BE2C (cell line): ENCODE measurements around the gene KRT38.

Source experiments
- DNase-seq: peaks from one replicate; pipeline ENCODE4 v3.0.0-alpha.2; 2020
- H3K27me3 ChIP-seq: fragments of 250-450 bp; sonication (Bioruptor Pico); 2 replicates; pipeline ENCODE4 v1.5.1; 2020; ENCODE audit warnings: mild to moderate bottlenecking
- H3K36me3 ChIP-seq: fragments of 250-450 bp; sonication (Bioruptor Pico); 2 replicates; pipeline ENCODE4 v1.5.1; 2020; ENCODE audit warnings: mild to moderate bottlenecking
- H3K4me1 ChIP-seq: fragments of 250-450 bp; sonication (Bioruptor Pico); 2 replicates; pipeline ENCODE4 v1.5.1; 2020
- H3K4me3 ChIP-seq: 2 replicates; pipeline ENCODE4 v1.5.1; 2011; ENCODE audit warnings: low read depth, low read length
- H3K9me3 ChIP-seq: fragments of 250-450 bp; sonication (Bioruptor Pico); 2 replicates; pipeline ENCODE4 v1.5.1; 2020
- TF ChIP-seq, protein P1 (sequence below): IDR thresholded peaks from 2 replicates; pipeline ENCODE4 v1.5.1; 2012; ENCODE audit warnings: mild to moderate bottlenecking, low read depth, low read length

The KRT38 gene

DNA sequence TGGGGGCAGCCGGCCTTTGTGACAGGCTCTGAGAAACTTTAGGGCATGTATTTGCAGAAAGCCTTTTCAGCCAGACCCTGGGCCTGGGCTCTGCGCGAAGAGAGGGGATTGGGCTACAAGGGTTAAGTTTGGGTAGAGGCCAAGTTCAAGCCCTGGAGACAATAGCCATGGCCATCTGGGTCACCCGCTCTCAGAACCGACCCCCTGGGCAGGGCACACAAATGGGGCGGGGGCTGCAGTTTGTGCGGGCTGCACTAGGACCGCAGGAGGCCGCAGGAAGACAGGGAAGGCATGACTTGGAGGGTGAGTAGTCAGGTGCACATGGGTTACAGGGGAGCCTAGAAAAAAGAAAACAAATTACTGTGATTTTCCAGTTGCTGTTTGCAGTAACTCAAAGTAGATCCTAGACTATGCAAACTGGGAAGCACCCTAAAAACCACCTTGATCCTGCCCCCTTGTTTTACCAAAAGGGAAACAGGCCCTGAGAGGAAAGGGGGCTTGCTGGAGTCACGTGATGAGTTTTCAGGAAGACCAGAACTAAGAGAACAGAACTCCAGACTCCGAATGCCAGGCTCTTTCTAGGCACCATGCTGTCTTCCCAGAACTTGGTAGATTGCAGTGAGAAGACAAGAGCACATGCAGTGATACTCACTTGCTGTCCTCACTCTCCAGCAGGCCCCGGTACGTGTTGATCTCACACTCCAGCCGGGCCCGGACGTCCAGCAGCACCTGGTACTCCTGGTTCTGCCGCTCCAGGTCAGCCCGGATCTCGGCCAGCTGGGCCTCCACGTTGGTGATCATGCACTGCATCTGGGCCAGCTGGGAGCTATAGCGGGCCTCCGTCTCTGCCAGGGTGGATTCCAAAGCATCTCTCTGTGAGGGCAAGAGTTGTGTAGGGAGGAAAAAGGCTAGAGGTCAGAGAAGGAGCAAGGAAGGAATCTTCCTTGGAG, 36.4 kb upstream of the KRT38 start:
- no peak for DNase-seq
- Histone ChIP-seq H3K36me3 (no peaks in the 10 kb centered on the region), H3K4me3 (no peak overlapping the region), H3K9me3 (no peaks in the 10 kb centered on the region), H3K27me3 (no peaks in the 10 kb centered on the region), H3K4me1 (no peaks in the 10 kb centered on the region)
- TF ChIP-seq, protein P1, sequence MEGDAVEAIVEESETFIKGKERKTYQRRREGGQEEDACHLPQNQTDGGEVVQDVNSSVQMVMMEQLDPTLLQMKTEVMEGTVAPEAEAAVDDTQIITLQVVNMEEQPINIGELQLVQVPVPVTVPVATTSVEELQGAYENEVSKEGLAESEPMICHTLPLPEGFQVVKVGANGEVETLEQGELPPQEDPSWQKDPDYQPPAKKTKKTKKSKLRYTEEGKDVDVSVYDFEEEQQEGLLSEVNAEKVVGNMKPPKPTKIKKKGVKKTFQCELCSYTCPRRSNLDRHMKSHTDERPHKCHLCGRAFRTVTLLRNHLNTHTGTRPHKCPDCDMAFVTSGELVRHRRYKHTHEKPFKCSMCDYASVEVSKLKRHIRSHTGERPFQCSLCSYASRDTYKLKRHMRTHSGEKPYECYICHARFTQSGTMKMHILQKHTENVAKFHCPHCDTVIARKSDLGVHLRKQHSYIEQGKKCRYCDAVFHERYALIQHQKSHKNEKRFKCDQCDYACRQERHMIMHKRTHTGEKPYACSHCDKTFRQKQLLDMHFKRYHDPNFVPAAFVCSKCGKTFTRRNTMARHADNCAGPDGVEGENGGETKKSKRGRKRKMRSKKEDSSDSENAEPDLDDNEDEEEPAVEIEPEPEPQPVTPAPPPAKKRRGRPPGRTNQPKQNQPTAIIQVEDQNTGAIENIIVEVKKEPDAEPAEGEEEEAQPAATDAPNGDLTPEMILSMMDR, result no peak

DNA sequence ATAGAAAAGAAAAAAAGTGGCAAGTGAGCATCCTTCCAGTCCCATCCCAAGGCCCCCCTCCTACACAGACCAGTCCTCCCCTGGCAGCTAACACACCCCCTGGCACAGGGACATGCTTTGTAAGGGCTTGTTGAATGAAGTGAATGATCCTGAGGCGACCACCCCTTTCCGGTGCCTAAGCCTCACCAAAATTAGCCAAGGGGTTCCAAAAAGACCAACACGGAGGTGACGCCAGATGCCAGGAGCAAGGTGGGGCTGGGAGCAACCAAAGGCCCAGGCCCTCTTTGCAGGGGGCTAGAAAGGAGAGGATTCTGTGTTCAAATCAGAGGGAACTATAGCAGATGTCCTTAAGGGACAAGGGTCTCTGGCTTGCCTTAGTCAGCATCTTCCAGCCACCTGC, 34.6 kb upstream of the KRT38 start:
- Histone ChIP-seq H3K36me3 (no peaks in the 10 kb centered on the region), H3K9me3 (no peaks in the 10 kb centered on the region), H3K27me3 (no peaks in the 10 kb centered on the region), H3K4me3 (no peak overlapping the region), H3K4me1 (no peaks in the 10 kb centered on the region)
- TF ChIP-seq, protein P1, result no peak
- no peak for DNase-seq

DNA sequence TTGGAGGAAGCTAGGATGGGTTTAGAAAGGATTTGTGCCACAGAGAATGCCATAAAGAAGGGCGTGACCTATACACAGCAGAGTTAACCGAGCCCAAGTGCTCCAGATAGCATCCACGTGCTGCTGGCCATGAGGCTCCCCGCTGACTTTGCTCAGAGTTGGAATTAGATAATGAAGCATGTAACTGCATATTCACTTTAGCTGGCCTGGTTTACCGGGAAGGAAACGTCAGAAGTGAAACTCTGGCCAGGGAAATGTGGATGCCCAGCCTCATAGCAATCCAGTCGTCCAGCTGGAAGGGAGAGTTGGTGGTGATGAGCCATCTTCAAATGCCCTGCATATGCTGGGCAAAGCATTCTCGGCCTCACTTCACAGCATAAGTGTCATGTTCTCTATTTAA, 34.1 kb upstream of the KRT38 start:
- no peaks in the 10 kb centered on the region for H3K36me3 ChIP-seq
- DNase-seq, result no peak
- no peaks in the 10 kb centered on the region for H3K9me3 ChIP-seq
- no peaks in the 10 kb centered on the region for H3K27me3 ChIP-seq
- no peak overlapping the region for H3K4me3 ChIP-seq
- no peaks in the 10 kb centered on the region for H3K4me1 ChIP-seq
- TF ChIP-seq, protein P1, result no peak

DNA sequence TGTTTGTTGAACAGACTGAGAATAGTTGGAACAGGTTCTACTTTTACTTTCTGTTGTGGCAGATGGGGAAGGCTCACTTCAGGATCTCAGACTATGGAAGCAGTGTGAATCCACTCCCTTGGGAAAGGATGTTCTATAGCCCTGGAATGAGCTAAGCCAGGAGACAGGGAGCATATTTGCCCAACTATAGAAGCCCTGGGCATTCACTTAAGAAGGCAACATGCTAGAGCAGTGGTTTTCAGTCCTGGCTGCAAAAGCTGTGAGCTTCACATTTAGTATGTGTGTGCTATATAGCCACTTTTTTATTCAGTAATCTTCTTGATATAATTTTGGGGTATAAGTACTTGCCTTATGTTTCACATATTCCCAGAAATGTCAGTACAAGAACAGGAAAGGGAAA, 27.6 kb upstream of the KRT38 start:
- TF ChIP-seq, protein P1, result no peak
- Histone ChIP-seq H3K4me3 (no peak overlapping the region), H3K4me1 (peaks cover 11% of the 10 kb centered on the region; the same call in 1 of the 2 replicates), H3K36me3 (no peaks in the 10 kb centered on the region), H3K27me3 (no peaks in the 10 kb centered on the region), H3K9me3 (no peaks in the 10 kb centered on the region)
- no peak for DNase-seq

DNA sequence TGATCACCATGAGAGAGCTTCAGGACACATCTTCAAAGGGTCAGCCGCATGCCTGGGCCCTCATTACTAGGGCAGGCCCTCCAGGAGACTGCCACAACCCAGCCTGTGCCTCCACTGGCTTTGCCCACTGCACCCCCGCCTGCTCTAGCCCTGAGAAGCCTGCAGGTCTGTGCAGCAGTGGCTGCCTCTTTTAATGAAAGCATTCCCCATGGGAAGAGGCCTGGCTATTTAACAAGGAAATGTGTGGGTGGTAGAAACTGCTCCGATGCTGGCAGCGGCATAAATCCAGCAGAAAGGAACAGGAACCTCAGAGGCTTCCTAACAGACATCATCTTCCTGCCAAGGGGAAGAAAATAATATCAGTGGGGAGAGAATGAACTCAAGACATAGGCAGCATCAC, 26.8 kb upstream of the KRT38 start:
- H3K9me3 ChIP-seq, result no peaks in the 10 kb centered on the region
- peaks cover 11% of the 10 kb centered on the region; the same call in 1 of the 2 replicates for H3K4me1 ChIP-seq
- TF ChIP-seq, protein P1, result no peak
- H3K36me3 ChIP-seq, result no peaks in the 10 kb centered on the region
- H3K4me3 ChIP-seq, result no peak overlapping the region
- H3K27me3 ChIP-seq, result no peaks in the 10 kb centered on the region
- DNase-seq, result peak; percentile 54

DNA sequence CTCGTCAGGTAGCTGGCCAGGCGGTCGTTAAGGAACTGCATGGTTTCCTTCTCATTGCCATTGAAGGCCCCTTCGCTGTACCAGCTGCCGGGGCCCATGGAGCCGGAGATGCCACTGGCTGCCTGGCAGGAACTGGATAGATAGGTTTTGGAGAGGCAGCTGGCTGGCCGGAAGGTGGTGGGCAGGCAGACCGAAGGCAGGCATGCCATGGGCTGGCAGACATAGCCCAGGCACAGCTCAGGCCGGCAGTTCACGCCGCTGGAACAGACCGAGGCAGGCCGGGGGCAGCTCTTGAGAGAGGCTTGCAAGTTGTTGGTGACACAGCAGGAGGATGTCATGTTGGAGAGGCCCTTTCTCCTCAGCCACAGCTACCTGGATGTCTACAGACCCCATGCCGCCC, 26.2 kb upstream of the KRT38 start, which contains the start of gene KRT32:
TSS of gene KRT32 (minus strand) at position 399 of the 400 bp plus-strand sequence. CDS start at position 338, 61 bp downstream.
- Histone ChIP-seq H3K4me3 (no peak within 1 kb of the TSS), H3K4me1 (peaks cover 11% of the 10 kb centered on the region; the same call in 1 of the 2 replicates), H3K27me3 (no peaks in the 10 kb centered on the region), H3K36me3 (no peaks in the 10 kb centered on the region), H3K9me3 (no peaks in the 10 kb centered on the region)
- TF ChIP-seq, protein P1, result no peak
- DNase-seq, result no peak
